Psoas muscle (tissue), 8 donors: ENCODE data around the gene SLC7A5. TPM values are rescaled to one million over a fixed set of nuclear protein-coding genes. Genes with fewer than 3 reads are reported as not detected.
A peak's percentile ranks its signal among the peaks of the same experiment; 100 is the strongest.

ENCODE experiments used
- ATAC-seq, 4 donors: fragments of 200-7000 bp; cut with Tn5 transposase; one replicate each; pipeline ENCODE4 v1.9.1; 2020; ENCODE audit warnings: moderate library complexity in 3 of 4, mild to moderate bottlenecking in 2 of 4
- DNase-seq, 2 donors: peaks; one replicate each; pipeline ENCODE4 v3.0.0-alpha.2; 2020
- H3K27ac ChIP-seq: fragments of 200-600 bp; one replicate; pipeline ENCODE4 v1.8.0; 2022
- H3K27me3 ChIP-seq, 3 donors: fragments of 200-600 bp in 1 of 3; one replicate each; pipeline versions ENCODE4 v1.6.1 to v1.8.0; 2013 to 2022; ENCODE audit warnings: low read length in 2 of 3, mild to moderate bottlenecking in 2 of 3, moderate library complexity in 1 of 3; ENCODE audit not compliant: insufficient read depth in 3 of 3
- H3K36me3 ChIP-seq, 2 donors: fragments of 200-600 bp in 1 of 2; one replicate each; pipeline versions ENCODE4 v1.6.1 to v1.8.0; 2013 to 2022; ENCODE audit warnings: low read depth in 1 of 2, mild to moderate bottlenecking in 1 of 2, moderate library complexity in 1 of 2; ENCODE audit not compliant: insufficient read depth in 1 of 2
- H3K4me1 ChIP-seq: fragments of 200-600 bp; one replicate; pipeline ENCODE4 v1.8.0; 2022
- H3K4me3 ChIP-seq: fragments of 200-600 bp; one replicate; pipeline ENCODE4 v1.8.0; 2022; ENCODE audit warnings: mild to moderate bottlenecking
- H3K9me3 ChIP-seq: fragments of 200-600 bp; one replicate; pipeline ENCODE4 v1.8.0; 2022
- WGBS, 3 donors: extraction: QIAGEN DNeasy Blood & Tissue Kit; methylation state at CpG; one replicate each; pipeline versions ENCODE4 v1.1.6 to v1.1.7; 2013; 5-methylcytosine and 5-hydroxymethylcytosine counted together
- intact Hi-C, 2 donors: fragments of 100-400 bp; cut with DNase I; formaldehyde crosslinking; loops; one replicate each; pipeline versions ENCODE4 v1.11.0 to v1.14.2; 2022
- polyA plus RNA-seq, 3 donors: library from polyadenylated mRNA; stranded (reverse); fragments of 200-250 nt; gene quantifications; one replicate each; pipeline ENCODE4 v1.2.3, GENCODE V29; 2013
- total RNA-seq, 4 donors: library from RNA; stranded (reverse); fragmentation: NEBNext Ultra II Directional in 2 of 4; extraction: Animal tissue kit (Norgen Biotek cat#: 25700) in 2 of 4; gene quantifications; one replicate each; pipeline versions ENCODE4 v1.2.1 to v1.2.4, GENCODE V29; 2021 to 2023
- TF ChIP-seq, protein P1 (sequence below): fragments of 200-600 bp; IDR thresholded peaks from one replicate; pipeline ENCODE4 v1.8.0; 2022; ENCODE audit warnings: antibody characterized with exemption
- donor health status: healthy with polysubstance abuse.
- donor health status: DM: no; HTN: no; CAD: no; lungs with moderate emphysema.
- donor health status: Bipolar disorder and iron deficiency.
- donor health status: healthy.
- donor health status: DM: yes; HTN: yes; CAD: no.
- donor health status: DM: no; HTN: no; CAD: no.
- donor health status: DM: no; HTN: no; CAD: no.
- donor health status: DM: yes; HTN: yes; CAD: no.

Gene SLC7A5
- total and polyA plus RNA-seq, 7 donors: 9.8 to 63.6 (median 20.2) TPM

DNA sequence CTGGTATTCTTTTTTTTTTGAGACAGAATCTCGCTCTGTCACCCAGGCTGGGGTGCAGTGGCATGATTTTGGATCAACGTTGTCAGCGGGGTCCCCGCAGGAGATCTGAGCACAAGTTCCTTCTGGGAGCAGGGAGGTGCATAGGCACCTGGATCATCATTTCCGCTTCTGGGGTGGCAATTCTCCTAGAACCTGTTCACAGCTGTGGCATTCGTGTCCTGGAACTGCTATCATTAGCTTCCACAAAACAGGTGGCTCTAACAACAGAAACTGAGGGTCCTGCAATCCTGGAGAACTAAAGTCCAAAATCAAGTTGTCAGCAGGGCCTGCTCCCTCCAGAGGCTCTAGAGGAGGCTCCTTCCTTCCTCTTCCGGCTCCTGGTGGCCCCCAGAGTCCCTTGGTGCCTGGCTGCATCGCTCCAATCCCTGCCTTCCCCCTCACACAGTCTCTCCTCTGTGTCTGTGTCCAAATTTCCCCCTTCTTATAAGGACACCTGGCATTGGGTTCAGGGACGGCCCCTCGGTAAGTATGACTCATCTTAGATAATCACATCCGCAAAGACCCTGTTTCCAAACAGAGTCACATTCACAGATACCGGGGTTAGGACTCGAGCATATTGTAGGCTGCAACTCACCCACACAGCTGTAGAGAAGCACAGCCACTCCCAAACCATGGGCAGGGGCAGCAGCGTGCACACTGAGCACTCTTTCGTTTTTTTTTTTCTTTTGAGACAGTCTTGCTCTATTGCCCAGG lies 60.0 kb downstream of the SLC7A5 start:
- intact Hi-C loops: no loop called here
- no peak for DNase-seq
- no peak for ATAC-seq
- Histone ChIP-seq H3K27me3 (peaks cover 0 to 5% (median 0%) of the 10 kb centered on the region in 3 donors), H3K4me3 (no peak overlapping the region), H3K27ac (no peak overlapping the region), H3K4me1 (no peaks in the 10 kb centered on the region), H3K36me3 (no peaks in the 10 kb centered on the region), H3K9me3 (no peaks in the 10 kb centered on the region)
- TF ChIP-seq, protein P1, sequence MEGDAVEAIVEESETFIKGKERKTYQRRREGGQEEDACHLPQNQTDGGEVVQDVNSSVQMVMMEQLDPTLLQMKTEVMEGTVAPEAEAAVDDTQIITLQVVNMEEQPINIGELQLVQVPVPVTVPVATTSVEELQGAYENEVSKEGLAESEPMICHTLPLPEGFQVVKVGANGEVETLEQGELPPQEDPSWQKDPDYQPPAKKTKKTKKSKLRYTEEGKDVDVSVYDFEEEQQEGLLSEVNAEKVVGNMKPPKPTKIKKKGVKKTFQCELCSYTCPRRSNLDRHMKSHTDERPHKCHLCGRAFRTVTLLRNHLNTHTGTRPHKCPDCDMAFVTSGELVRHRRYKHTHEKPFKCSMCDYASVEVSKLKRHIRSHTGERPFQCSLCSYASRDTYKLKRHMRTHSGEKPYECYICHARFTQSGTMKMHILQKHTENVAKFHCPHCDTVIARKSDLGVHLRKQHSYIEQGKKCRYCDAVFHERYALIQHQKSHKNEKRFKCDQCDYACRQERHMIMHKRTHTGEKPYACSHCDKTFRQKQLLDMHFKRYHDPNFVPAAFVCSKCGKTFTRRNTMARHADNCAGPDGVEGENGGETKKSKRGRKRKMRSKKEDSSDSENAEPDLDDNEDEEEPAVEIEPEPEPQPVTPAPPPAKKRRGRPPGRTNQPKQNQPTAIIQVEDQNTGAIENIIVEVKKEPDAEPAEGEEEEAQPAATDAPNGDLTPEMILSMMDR: no peak
- 60 to 65% (median 62%) methylated on average over 15 of the region's 15 CpGs for WGBS, 3 donors

DNA sequence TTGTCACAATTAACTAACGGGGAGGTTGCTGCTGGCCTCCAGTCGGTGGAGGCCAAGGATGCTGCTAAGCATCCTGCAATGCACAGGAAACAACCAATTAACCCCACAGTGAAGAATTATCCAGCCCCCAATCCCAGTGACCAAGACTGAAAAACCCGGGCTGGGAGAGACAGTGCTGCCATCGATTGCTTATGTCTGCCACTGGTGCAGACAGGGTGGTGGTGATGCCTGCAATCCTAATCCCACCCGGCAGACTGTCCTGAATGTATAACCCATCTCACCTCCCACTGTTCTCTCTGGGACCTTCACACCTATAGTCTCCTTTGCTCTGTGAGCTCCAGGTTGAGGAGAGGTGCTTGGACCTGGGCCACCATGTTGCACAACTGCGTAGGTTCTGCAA lies 61.2 kb downstream of the SLC7A5 start:
- H3K27ac ChIP-seq: no peak overlapping the region
- no peaks in the 10 kb centered on the region for H3K4me1 ChIP-seq
- no peak overlapping the region for H3K4me3 ChIP-seq
- H3K36me3 ChIP-seq: no peaks in the 10 kb centered on the region
- DNase-seq (no peak), ATAC-seq (no peak)
- WGBS, 3 donors: 86 to 92% (median 88%) methylated on average over 6 of the region's 6 CpGs
- no peaks in the 10 kb centered on the region for H3K9me3 ChIP-seq
- H3K27me3 ChIP-seq: peaks cover 0 to 5% (median 0%) of the 10 kb centered on the region in 3 donors
- TF ChIP-seq, protein P1: no peak
- intact Hi-C loops: no loop called here

DNA sequence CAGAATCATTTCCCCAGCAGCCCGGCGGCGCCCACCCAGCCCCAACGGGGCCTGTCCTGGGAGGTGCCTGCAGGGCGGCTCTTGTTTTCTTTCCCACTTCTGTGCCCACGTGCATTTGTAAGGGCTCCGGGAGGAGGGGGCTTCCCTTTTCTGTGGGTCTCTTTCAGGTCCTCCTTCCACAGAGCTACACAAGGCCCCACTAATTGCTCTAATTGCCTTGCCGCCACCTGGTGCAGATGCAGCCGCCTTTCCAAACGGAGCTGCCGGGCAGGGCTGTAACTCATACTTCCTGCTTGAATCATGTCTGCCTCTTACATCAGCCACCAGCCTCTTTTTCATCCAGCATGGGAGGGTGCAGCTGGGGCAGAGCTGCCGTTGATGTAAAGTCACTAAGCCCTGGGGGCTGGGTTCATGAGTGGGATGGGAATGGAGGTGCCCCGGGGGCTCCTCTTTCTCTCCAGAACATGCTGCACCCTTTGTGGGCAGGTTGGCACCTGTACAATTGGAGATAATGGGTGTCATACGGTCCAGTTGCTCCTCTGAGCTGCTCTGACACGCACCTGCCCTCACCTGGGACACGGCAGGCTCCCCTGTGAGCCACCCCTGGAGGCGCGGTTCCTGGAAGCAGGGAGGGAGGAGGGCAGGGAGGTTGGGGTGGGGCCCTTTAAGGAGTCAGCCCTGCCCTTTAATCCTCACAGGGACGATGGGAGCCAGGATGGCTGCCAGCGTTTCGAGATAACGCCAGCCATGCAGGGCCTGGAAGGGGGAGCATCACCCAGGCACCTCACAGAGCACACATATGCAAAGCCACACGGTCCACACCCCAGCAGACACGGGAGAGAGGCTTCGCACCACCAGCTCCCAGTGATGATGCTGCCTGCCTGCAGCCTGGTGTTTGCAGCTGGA lies 62.4 kb downstream of the SLC7A5 start:
- peaks cover 0 to 5% (median 0%) of the 10 kb centered on the region in 3 donors for H3K27me3 ChIP-seq
- no peaks in the 10 kb centered on the region for H3K9me3 ChIP-seq
- H3K36me3 ChIP-seq: no peaks in the 10 kb centered on the region
- ATAC-seq (peak; percentile 38 to 67 (median 53)), DNase-seq (no peak)
- no peaks in the 10 kb centered on the region for H3K4me1 ChIP-seq
- H3K4me3 ChIP-seq: no peak overlapping the region
- intact Hi-C loops: no loop called here
- H3K27ac ChIP-seq: no peak overlapping the region
- TF ChIP-seq, protein P1: no peak
- 31 to 39% (median 38%) methylated on average over 25 of the region's 25 CpGs for WGBS, 3 donors

DNA sequence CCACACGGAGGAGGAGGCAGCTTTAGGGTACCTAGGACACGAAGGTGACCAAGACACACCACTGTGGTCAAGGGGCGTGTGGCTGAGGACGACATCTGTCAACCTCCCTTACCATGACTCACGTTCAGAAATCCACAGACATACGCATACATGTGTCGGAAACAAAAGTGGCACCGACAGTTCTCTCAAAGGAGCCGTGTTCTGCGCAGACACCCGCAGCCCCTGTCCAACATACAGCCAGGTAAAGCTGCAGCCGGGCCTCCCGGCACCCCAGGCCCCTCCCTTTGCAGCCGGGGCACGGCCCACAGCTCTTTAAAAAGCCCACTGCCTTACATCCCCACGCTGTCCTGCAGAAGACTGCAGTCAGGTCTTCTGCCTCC lies 63.1 kb downstream of the SLC7A5 start:
- intact Hi-C loops: no loop called here
- no peak for DNase-seq
- Histone ChIP-seq H3K9me3 (no peaks in the 10 kb centered on the region), H3K4me3 (no peak overlapping the region), H3K27ac (no peak overlapping the region), H3K4me1 (no peaks in the 10 kb centered on the region), H3K27me3 (peaks cover 0 to 5% (median 0%) of the 10 kb centered on the region in 3 donors), H3K36me3 (no peaks in the 10 kb centered on the region)
- TF ChIP-seq, protein P1: no peak
- WGBS, 3 donors: 65 to 74% (median 67%) methylated on average over 16 of the region's 16 CpGs
- no peak for ATAC-seq
